Measurements from ENCODE around the gene TEAD3. TPM values are rescaled to one million over a fixed set of nuclear protein-coding genes. Genes with fewer than 3 reads are reported as not detected.

The TEAD3 gene
- total RNA-seq, 1 experiment from 2014 or later, result 10.7 TPM

DNA sequence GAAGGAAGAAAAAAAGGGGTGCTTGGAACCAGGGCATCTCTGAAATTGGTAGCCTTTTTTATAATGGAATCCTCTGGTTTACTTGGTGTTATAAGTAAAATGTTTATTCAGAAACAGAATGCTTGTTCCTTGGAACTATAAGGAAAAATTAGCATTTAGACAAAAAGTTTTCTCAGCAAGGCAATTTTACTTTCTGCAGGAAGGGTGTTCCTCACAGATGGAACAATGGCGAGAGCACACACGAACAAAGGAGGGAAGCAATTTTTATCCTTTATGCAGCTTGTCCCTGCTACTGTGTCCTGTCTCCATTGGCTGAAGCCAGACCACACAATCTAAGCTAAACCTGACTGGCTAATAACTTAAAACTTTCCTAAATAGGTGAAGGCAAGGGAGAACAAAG lies 67.4 kb downstream of the TEAD3 start:
- POLR2A ChIA-PET, result no interaction called here
- ATAC-seq (no peak), DNase-seq (ENCODE audit: low read depth, low spot score) (no peak)
- no peaks in the 10 kb centered on the region for H3K27me3 ChIP-seq (ENCODE audit: control insufficient read depth, insufficient read depth, low read length)
- no peaks in the 10 kb centered on the region; the same call in 1 of the 2 replicates for H3K4me1 ChIP-seq (ENCODE audit: control insufficient read depth, insufficient read depth, low read length)
- TF ChIP-seq CTCF (IDR thresholded peaks at IDR 0.05) (no peak), SIN3A (IDR thresholded peaks at IDR 0.05; ENCODE audit: borderline replicate concordance, insufficient read depth, low read depth, low read length) (no peak)
- H3K4me3 ChIP-seq (ENCODE audit: low read depth in 2 of 2, low read length in 2 of 2), result no peak overlapping the region
- no peak overlapping the region for H3K27ac ChIP-seq (ENCODE audit: low read length)
- CTCF ChIA-PET, result interaction anchor here (0.5 kb wide), 1 partner anchor 141 kb away, joined by 3 read pairs; no protein-coding TSS in a partner anchor
- intact Hi-C loops (cut with micrococcal nuclease; ENCODE audit: unreplicated experiment), result no loop called here
- no TSS peak for BruUV-seq (replicated peaks)
- no peaks in the 10 kb centered on the region for H3K36me3 ChIP-seq (ENCODE audit: control insufficient read depth, insufficient read depth, low read length)
- in situ Hi-C loops (cut with HindIII; ENCODE audit: low pct_unique_long_range_greater_than_20kb, low sequenced_read_pairs), result no loop called here
- peaks cover 13% of the 10 kb centered on the region; the same call in 1 of the 2 replicates for H3K9me3 ChIP-seq (ENCODE audit: control insufficient read depth, insufficient read depth, low read depth, low read length)

- intact Hi-C loops (cut with micrococcal nuclease; ENCODE audit: unreplicated experiment) (no loop called here), in situ Hi-C loops (cut with HindIII; ENCODE audit: low pct_unique_long_range_greater_than_20kb, low sequenced_read_pairs) (no loop called here)
- ChIA-PET POLR2A (no interaction called here), CTCF (no interaction called here)
- H3K36me3 ChIP-seq (ENCODE audit: control insufficient read depth, insufficient read depth, low read length), result no peaks in the 10 kb centered on the region
- ATAC-seq, result no peak
- no peak overlapping the region for H3K27ac ChIP-seq (ENCODE audit: low read length)
- peaks cover 13% of the 10 kb centered on the region; the same call in 1 of the 2 replicates for H3K9me3 ChIP-seq (ENCODE audit: control insufficient read depth, insufficient read depth, low read depth, low read length)
- BruUV-seq (replicated peaks), result no TSS peak
- no peak overlapping the region for H3K4me3 ChIP-seq (ENCODE audit: low read depth in 2 of 2, low read length in 2 of 2)
- TF ChIP-seq POLR2AphosphoS5 (IDR thresholded peaks at IDR 0.05; ENCODE audit: low read depth, low read length) (no peak), CTCF (IDR thresholded peaks at IDR 0.05) (no peak), TCF7L2 (IDR thresholded peaks at IDR 0.05; ENCODE audit: low read depth, low read length) (no peak), SIN3A (IDR thresholded peaks at IDR 0.05; ENCODE audit: borderline replicate concordance, insufficient read depth, low read depth, low read length) (no peak), REST (IDR thresholded peaks at IDR 0.05; ENCODE audit: insufficient read depth in 1 of 2, low read depth in 2 of 2, low read length in 1 of 2) (no peak)
- no peaks in the 10 kb centered on the region; the same call in 1 of the 2 replicates for H3K4me1 ChIP-seq (ENCODE audit: control insufficient read depth, insufficient read depth, low read length)
- no peaks in the 10 kb centered on the region for H3K27me3 ChIP-seq (ENCODE audit: control insufficient read depth, insufficient read depth, low read length)
- no peak for DNase-seq (ENCODE audit: low read depth, low spot score)
Measured at GRCh38 chr6:35428421-35429149, 68.3 kb downstream of the TEAD3 start.
